Thoracic aorta (tissue), 2 donors: ENCODE results near the gene BNIP2. TPM values are rescaled to one million over a fixed set of nuclear protein-coding genes. Genes with fewer than 3 reads are reported as not detected.

Experiments
- ATAC-seq: fragments of 150-250 bp; one replicate; pipeline ENCODE4 v1.8.0; 2017; ENCODE audit warnings: low read depth; ENCODE audit not compliant: insufficient number of reproducible peaks, low FRiP score
- DNase-seq: peaks from one replicate; pipeline ENCODE4 v3.0.0-alpha.2; 2020; ENCODE audit warnings: low spot score
- H3K27ac ChIP-seq, 2 donors: fragments of 200-600 bp; sonication (generic); 1 replicate in 1 of 2; 2 replicates in 1 of 2; pipeline ENCODE4 v1.5.1; 2016; ENCODE audit warnings: mild to moderate bottlenecking in 2 of 2, moderate library complexity in 2 of 2
- H3K27me3 ChIP-seq: fragments of 200-600 bp; sonication (generic); replicated peaks from 2 replicates; pipeline ENCODE4 v1.6.0; 2016; ENCODE audit warnings: mild to moderate bottlenecking; ENCODE audit not compliant: insufficient read depth
- H3K36me3 ChIP-seq: fragments of 200-600 bp; sonication (generic); one replicate; pipeline ENCODE4 v1.5.1; 2016
- H3K4me1 ChIP-seq, 2 donors: fragments of 200-600 bp; sonication (generic); 1 replicate in 1 of 2; 2 replicates in 1 of 2; pipeline versions ENCODE4 v1.5.1 to v1.6.0; 2016; ENCODE audit warnings: low read depth in 2 of 2, mild to moderate bottlenecking in 1 of 2; ENCODE audit not compliant: control insufficient read depth in 1 of 2
- H3K4me3 ChIP-seq: fragments of 200-600 bp; sonication (generic); 2 replicates; pipeline ENCODE4 v1.5.1; 2016; ENCODE audit warnings: mild to moderate bottlenecking
- H3K9me3 ChIP-seq: fragments of 200-600 bp; sonication (generic); 2 replicates; pipeline ENCODE4 v1.5.1; 2016
- total RNA-seq, 2 donors: library from RNA; depleted of rRNA; stranded (reverse); fragments of >200 nt; gene quantifications; one replicate each; pipeline versions ENCODE4 v1.1.0 to v1.2.3, GENCODE V29; 2016
- TF ChIP-seq, protein P1 (sequence below): fragments of 200-600 bp; sonication (generic); IDR thresholded peaks from one replicate; pipeline ENCODE4 v1.5.1; 2019; ENCODE audit warnings: antibody characterized with exemption

The BNIP2 gene, protein sequence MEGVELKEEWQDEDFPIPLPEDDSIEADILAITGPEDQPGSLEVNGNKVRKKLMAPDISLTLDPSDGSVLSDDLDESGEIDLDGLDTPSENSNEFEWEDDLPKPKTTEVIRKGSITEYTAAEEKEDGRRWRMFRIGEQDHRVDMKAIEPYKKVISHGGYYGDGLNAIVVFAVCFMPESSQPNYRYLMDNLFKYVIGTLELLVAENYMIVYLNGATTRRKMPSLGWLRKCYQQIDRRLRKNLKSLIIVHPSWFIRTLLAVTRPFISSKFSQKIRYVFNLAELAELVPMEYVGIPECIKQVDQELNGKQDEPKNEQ
- 100 to 1,000 TPM; 126 to 183 TPM for total RNA-seq

DNA sequence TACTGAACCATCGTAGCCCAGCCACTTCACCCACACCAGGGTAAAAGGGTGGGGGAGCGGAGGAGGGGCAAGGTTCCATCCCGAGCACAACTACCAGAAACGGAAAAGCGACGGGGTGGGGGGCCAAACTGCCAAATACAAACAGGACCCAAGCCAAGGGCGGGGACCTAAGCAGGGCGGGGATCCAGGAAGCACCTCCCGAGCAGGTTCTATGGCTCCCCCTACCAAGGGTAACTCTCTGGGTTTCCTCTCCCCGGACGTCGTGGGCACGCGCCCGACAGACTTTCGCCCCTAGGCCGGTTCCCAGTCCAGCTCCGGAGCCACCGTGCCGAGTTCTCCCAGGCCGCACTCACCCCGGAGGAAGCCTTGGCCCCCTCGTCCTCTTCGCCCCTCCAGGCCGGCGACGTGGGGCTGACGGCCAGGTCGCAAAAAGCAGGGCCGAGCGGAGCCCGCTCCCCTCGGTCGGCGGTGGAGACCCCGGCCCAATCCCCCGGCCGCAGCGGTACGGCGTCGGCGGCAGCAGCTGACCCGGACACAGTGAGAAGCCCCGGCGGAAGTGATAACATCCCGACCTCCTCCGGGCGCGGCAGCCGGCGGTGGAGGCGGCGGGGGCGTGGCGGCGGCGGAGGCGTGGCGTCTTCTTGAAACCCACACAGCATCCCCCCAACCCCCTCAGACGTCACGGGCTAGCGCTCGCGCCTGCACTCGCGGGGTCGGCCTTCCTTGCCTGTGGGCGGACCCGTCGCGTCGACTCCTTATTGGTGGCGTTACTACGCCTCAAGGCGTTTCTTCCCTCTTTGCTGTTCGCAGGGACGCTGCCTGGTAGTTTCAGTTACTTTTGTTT is at the start of gene BNIP2:
BNIP2 (minus strand) TSS at position 539 of the 844 bp plus-strand sequence. CDS start 6,863 bp downstream, outside the sequence.
- Histone ChIP-seq H3K27me3 (no peaks in the 10 kb centered on the region), H3K4me3 (peak within 1 kb of the TSS; percentile 89), H3K27ac (peak within 1 kb of the TSS; percentile 96 to 97), H3K4me1 (peaks cover 31 to 35% of the 10 kb centered on the region in 2 donors), H3K36me3 (no peaks in the 10 kb centered on the region), H3K9me3 (no peaks in the 10 kb centered on the region)
- TF ChIP-seq, protein P1, sequence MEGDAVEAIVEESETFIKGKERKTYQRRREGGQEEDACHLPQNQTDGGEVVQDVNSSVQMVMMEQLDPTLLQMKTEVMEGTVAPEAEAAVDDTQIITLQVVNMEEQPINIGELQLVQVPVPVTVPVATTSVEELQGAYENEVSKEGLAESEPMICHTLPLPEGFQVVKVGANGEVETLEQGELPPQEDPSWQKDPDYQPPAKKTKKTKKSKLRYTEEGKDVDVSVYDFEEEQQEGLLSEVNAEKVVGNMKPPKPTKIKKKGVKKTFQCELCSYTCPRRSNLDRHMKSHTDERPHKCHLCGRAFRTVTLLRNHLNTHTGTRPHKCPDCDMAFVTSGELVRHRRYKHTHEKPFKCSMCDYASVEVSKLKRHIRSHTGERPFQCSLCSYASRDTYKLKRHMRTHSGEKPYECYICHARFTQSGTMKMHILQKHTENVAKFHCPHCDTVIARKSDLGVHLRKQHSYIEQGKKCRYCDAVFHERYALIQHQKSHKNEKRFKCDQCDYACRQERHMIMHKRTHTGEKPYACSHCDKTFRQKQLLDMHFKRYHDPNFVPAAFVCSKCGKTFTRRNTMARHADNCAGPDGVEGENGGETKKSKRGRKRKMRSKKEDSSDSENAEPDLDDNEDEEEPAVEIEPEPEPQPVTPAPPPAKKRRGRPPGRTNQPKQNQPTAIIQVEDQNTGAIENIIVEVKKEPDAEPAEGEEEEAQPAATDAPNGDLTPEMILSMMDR = no peak
- ATAC-seq (peak; percentile 93), DNase-seq (peak; percentile 95)

DNA sequence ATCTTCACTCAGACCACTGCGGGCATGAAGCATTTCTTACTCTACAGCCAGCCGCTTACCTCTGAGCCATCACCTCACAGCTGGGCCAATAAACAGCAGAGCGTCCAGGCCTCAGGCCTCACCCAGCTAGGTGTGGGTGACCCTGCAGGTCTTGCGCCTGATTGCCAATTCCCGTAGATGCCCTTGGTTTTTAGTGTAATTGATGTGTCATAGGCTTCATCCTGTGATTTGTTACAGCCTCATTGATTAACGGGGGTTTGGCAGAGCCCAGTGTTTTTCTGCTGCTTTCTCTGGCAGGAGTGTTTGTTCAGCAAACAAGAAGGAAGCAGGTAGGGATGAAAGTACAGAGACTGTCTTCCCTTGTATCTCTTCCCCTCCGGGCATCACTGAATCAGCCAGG is 49.6 kb upstream of the BNIP2 start:
- no peak for ATAC-seq
- Histone ChIP-seq H3K4me3 (no peak overlapping the region), H3K36me3 (no peaks in the 10 kb centered on the region), H3K27ac (no peak overlapping the region), H3K9me3 (no peaks in the 10 kb centered on the region), H3K4me1 (no peaks in the 10 kb centered on the region), H3K27me3 (no peaks in the 10 kb centered on the region)
- TF ChIP-seq, protein P1 = no peak
- no peak for DNase-seq

DNA sequence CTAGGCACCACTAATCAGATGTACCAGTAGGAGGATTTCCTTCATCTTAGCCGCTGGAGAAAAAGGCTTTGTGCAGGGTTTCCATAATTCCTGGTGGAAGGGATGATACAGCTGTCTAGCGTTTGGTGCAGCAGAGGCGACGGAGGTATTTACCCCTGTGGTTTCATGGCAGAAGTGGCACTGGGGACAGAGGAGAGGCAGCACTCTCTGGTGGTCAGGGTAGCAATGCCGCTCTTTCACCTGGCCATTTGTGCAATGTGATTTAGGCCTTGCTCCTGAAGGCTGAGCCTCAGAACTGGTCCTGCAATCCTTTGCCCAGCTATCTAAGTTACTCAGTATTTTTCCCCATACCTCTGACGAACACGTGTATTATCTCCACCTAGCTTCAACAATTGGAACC is 47.1 kb upstream of the BNIP2 start:
- Histone ChIP-seq H3K9me3 (no peaks in the 10 kb centered on the region), H3K4me1 (no peaks in the 10 kb centered on the region), H3K27me3 (no peaks in the 10 kb centered on the region), H3K4me3 (no peak overlapping the region), H3K36me3 (no peaks in the 10 kb centered on the region), H3K27ac (no peak overlapping the region)
- ATAC-seq (no peak), DNase-seq (no peak)
- TF ChIP-seq, protein P1 = no peak

DNA sequence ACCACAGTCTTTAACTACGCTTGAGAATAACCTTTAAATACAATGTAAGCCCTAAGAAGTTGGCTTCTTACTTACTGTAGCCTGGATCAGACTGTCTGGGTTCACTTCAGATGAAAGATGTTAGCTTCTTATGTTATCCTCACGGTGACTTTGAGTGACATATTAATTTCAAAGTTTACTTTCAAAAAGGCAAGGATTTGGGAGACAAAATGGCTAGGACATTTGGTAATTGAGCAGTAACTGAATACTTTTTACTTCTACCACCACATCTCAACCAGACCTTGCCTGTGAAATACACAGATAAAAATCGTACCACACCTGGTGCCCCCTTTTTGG is 36.0 kb upstream of the BNIP2 start:
- ATAC-seq = no peak
- no peak overlapping the region for H3K27ac ChIP-seq
- no peaks in the 10 kb centered on the region for H3K36me3 ChIP-seq
- H3K9me3 ChIP-seq = no peaks in the 10 kb centered on the region
- H3K4me3 ChIP-seq = no peak overlapping the region
- TF ChIP-seq, protein P1 = no peak
- no peaks in the 10 kb centered on the region for H3K27me3 ChIP-seq
- no peaks in the 10 kb centered on the region for H3K4me1 ChIP-seq
- no peak for DNase-seq

DNA sequence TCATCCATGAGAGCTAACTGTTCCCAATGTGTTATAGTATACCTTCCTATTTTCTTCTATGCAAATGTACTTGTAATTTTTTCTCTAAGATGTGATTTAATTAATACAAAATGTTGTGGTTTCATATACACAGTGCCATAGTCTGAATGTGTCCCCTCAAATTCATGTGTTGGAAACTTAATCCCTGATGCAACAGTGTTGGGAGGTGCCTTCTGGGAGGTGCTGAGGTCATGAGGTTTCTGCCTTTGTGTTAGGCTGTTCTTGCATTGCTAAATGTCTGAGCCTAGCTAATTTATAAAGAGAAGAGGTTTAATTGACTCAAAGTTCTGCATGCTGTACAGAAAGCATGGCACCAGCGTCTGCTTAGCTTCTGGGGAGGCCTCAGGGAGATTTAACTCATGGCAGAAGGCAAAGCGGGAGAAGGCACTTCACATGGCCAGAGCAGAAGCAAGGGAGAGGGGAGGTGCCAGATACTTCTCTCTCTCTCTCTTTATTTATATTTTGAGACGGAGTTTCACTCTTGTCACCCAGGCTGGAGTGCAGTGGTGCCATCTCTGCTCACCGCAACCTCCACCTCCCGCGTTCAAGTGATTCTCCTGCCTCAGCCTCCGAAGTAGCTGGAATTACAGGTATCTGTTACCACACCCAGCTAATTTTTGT is 34.7 kb upstream of the BNIP2 start:
- no peaks in the 10 kb centered on the region for H3K9me3 ChIP-seq
- ATAC-seq (no peak), DNase-seq (no peak)
- no peaks in the 10 kb centered on the region for H3K4me1 ChIP-seq
- H3K27ac ChIP-seq = no peak overlapping the region
- H3K27me3 ChIP-seq = no peaks in the 10 kb centered on the region
- no peaks in the 10 kb centered on the region for H3K36me3 ChIP-seq
- TF ChIP-seq, protein P1 = no peak
- no peak overlapping the region for H3K4me3 ChIP-seq
